GM06990 (cell line): ENCODE results near the gene SLC25A44.
"Not testable (repeated sequence)": the region's sequence is repeated elsewhere in the genome, so short reads cannot be mapped to it uniquely, and the experiment has no call there.

Source experiments
- DNase-seq: peaks from one replicate; pipeline ENCODE4 v3.0.0-alpha.2; 2011; ENCODE audit not compliant: insufficient read length; ENCODE audit errors: extremely low read depth
- H3K27me3 ChIP-seq: replicated peaks from 2 replicates; pipeline ENCODE4 v1.6.0; 2011; ENCODE audit warnings: low read length; ENCODE audit not compliant: control insufficient read depth, insufficient read depth
- H3K36me3 ChIP-seq: 2 replicates; pipeline ENCODE4 v1.5.1; 2011; ENCODE audit warnings: low read length; ENCODE audit not compliant: control insufficient read depth, insufficient read depth
- H3K4me3 ChIP-seq: replicated peaks from 2 replicates; pipeline ENCODE4 v1.5.1; 2011; ENCODE audit warnings: low read depth, mild to moderate bottlenecking, control low read depth, low read length
- CTCF ChIP-seq: IDR thresholded peaks from 2 replicates; pipeline ENCODE4 v1.5.1; 2011; ENCODE audit warnings: low read length, control low read depth, mild to moderate bottlenecking, inconsistent platforms; ENCODE audit not compliant: insufficient read depth, poor library complexity, severe bottlenecking

SLC25A44 gene

GRCh38 chr1:156214024-156214748 lies 20.3 kb downstream of the SLC25A44 start:
- H3K4me3 ChIP-seq, result peak overlapping the region; percentile 87
- H3K27me3 ChIP-seq, result no peaks in the 10 kb centered on the region
- TF ChIP-seq CTCF, result no peak
- H3K36me3 ChIP-seq, result peaks cover 10% of the 10 kb centered on the region
- DNase-seq, result no peak

GRCh38 chr1:156216361-156217086 lies 22.6 kb downstream of the SLC25A44 start:
- not testable (repeated sequence) for H3K27me3 ChIP-seq, DNase-seq, H3K36me3 ChIP-seq, H3K4me3 ChIP-seq

GRCh38 chr1:156217871-156218270 lies 24.0 kb downstream of the SLC25A44 start:
- no peak for TF ChIP-seq CTCF
- Histone ChIP-seq H3K4me3 (peak overlapping the region; percentile 34; the same call in 1 of the 2 replicates), H3K36me3 (peaks cover 1% of the 10 kb centered on the region), H3K27me3 (no peaks in the 10 kb centered on the region)
- no peak for DNase-seq

- Histone ChIP-seq H3K4me3 (no peak overlapping the region), H3K27me3 (no peaks in the 10 kb centered on the region), H3K36me3 (peaks cover 8% of the 10 kb centered on the region)
- TF ChIP-seq CTCF, result no peak
- no peak for DNase-seq
These were observed 26.3 kb downstream of the SLC25A44 start for GRCh38 chr1:156220226-156220625.

GRCh38 chr1:156221986-156222692 lies 28.2 kb downstream of the SLC25A44 start:
- peaks cover 8% of the 10 kb centered on the region for H3K36me3 ChIP-seq
- H3K27me3 ChIP-seq, result no peaks in the 10 kb centered on the region
- no peak for TF ChIP-seq CTCF
- DNase-seq, result no peak
- no peak overlapping the region for H3K4me3 ChIP-seq

GRCh38 chr1:156225677-156226014 lies 31.7 kb downstream of the SLC25A44 start:
- H3K4me3 ChIP-seq, result no peak overlapping the region
- no peaks in the 10 kb centered on the region for H3K27me3 ChIP-seq
- peaks cover 11% of the 10 kb centered on the region for H3K36me3 ChIP-seq
- no peak for DNase-seq
- TF ChIP-seq CTCF, result no peak
